Mesenchymal stem cell (in vitro differentiated cells and primary cell): ENCODE results near the gene DZIP1L.

Experiments
- DNase-seq: peaks from one replicate; pipeline ENCODE4 v3.0.0-alpha.2; 2013
- H2AFZ ChIP-seq: one replicate; pipeline ENCODE4 v1.6.1; 2013; ENCODE audit warnings: low read depth, mild to moderate bottlenecking, control low read depth, inconsistent platforms, low read length, moderate library complexity
- H2AK5ac ChIP-seq: 2 replicates; pipeline ENCODE4 v1.6.1; 2013; ENCODE audit warnings: low read length, moderate library complexity, mild to moderate bottlenecking, inconsistent platforms; ENCODE audit not compliant: severe bottlenecking
- H2BK120ac ChIP-seq: one replicate; pipeline ENCODE4 v1.6.1; 2013; ENCODE audit warnings: low read depth, mild to moderate bottlenecking, inconsistent platforms, low read length, moderate library complexity
- H2BK12ac ChIP-seq, 2 experiments: one replicate each; pipeline ENCODE4 v1.6.1; 2013; ENCODE audit warnings: inconsistent platforms in 2 of 2, low read length in 2 of 2, mild to moderate bottlenecking in 2 of 2, moderate library complexity in 2 of 2, control low read depth in 1 of 2
- H2BK15ac ChIP-seq: one replicate; pipeline ENCODE4 v1.6.1; 2013; ENCODE audit warnings: mild to moderate bottlenecking, low read depth, inconsistent platforms; ENCODE audit not compliant: poor library complexity, severe bottlenecking
- H2BK5ac ChIP-seq: 2 replicates; pipeline ENCODE4 v1.6.1; 2013; ENCODE audit warnings: low read depth, mild to moderate bottlenecking, low read length, control low read depth, inconsistent platforms; ENCODE audit not compliant: poor library complexity, severe bottlenecking
- H3K14ac ChIP-seq, 2 experiments: one replicate each; pipeline ENCODE4 v1.6.1; 2013; ENCODE audit warnings: inconsistent platforms in 2 of 2, low read length in 2 of 2, control low read depth in 1 of 2, mild to moderate bottlenecking in 1 of 2, moderate library complexity in 1 of 2
- H3K18ac ChIP-seq, 2 experiments: one replicate each; pipeline ENCODE4 v1.6.1; 2013; ENCODE audit warnings: inconsistent platforms in 2 of 2, low read length in 2 of 2, control low read depth in 1 of 2, low read depth in 1 of 2, mild to moderate bottlenecking in 1 of 2
- H3K23ac ChIP-seq, 2 experiments: one replicate each; pipeline ENCODE4 v1.6.1; 2013; ENCODE audit warnings: inconsistent platforms in 2 of 2, low read length in 2 of 2, mild to moderate bottlenecking in 2 of 2, moderate library complexity in 2 of 2, control low read depth in 1 of 2
- H3K27ac ChIP-seq: 2 replicates; pipeline ENCODE4 v1.5.1; 2013; ENCODE audit warnings: mild to moderate bottlenecking, moderate library complexity, low read length, control low read depth, inconsistent platforms; ENCODE audit not compliant: poor library complexity, severe bottlenecking
- H3K27me3 ChIP-seq, 2 experiments: 2 replicates each; pipeline versions ENCODE4 v1.6.1 to v1.7.0; 2013; ENCODE audit warnings: low read length in 2 of 2, mild to moderate bottlenecking in 2 of 2, moderate library complexity in 2 of 2, control low read depth in 1 of 2, inconsistent platforms in 1 of 2; ENCODE audit not compliant: control insufficient read depth in 1 of 2, insufficient read depth in 1 of 2
- H3K36me3 ChIP-seq, 2 experiments: 2 replicates each; pipeline versions ENCODE4 v1.6.1 to v1.7.0; 2013; ENCODE audit warnings: low read length in 2 of 2, control low read depth in 1 of 2, inconsistent platforms in 1 of 2, low read depth in 1 of 2, mild to moderate bottlenecking in 1 of 2; ENCODE audit not compliant: insufficient read depth in 2 of 2, control insufficient read depth in 1 of 2
- H3K4ac ChIP-seq, 2 experiments: one replicate each; pipeline ENCODE4 v1.6.1; 2013; ENCODE audit warnings: inconsistent platforms in 2 of 2, low read length in 2 of 2, mild to moderate bottlenecking in 2 of 2, moderate library complexity in 2 of 2, control low read depth in 1 of 2, low read depth in 1 of 2
- H3K4me1 ChIP-seq: 2 replicates; pipeline ENCODE4 v1.6.1; 2013; ENCODE audit warnings: low read depth, low read length, control low read depth; ENCODE audit not compliant: control insufficient read depth, insufficient read depth
- H3K4me2 ChIP-seq: 2 replicates; pipeline ENCODE4 v1.6.1; 2013; ENCODE audit warnings: low read length, mild to moderate bottlenecking, inconsistent platforms; ENCODE audit not compliant: poor library complexity, severe bottlenecking
- H3K4me3 ChIP-seq, 2 experiments: 2 replicates each; pipeline versions ENCODE4 v1.5.1 to v1.7.0; 2013; ENCODE audit warnings: low read length in 2 of 2, mild to moderate bottlenecking in 2 of 2, control low read depth in 1 of 2, low read depth in 1 of 2; ENCODE audit not compliant: insufficient read depth in 1 of 2
- H3K79me1 ChIP-seq: replicated peaks from 2 replicates; pipeline ENCODE4 v1.6.1; 2013; ENCODE audit warnings: mild to moderate bottlenecking, control low read depth, low read length, inconsistent platforms; ENCODE audit not compliant: poor library complexity, severe bottlenecking
- H3K9ac ChIP-seq: 2 replicates; pipeline ENCODE4 v1.7.0; 2013; ENCODE audit warnings: mild to moderate bottlenecking, low read length, moderate library complexity
- H3K9me3 ChIP-seq: 2 replicates; pipeline ENCODE4 v1.7.0; 2013; ENCODE audit warnings: mild to moderate bottlenecking, low read length; ENCODE audit not compliant: control insufficient read depth
- H4K8ac ChIP-seq: one replicate; pipeline ENCODE4 v1.6.1; 2013; ENCODE audit warnings: inconsistent platforms, mild to moderate bottlenecking, low read length, moderate library complexity
- H4K91ac ChIP-seq: one replicate; pipeline ENCODE4 v1.6.1; 2013; ENCODE audit warnings: mild to moderate bottlenecking, low read length, inconsistent platforms
- WGBS: methylation state at CpG from one replicate; pipeline ENCODE4 v1.1.7; 2013; ENCODE audit warnings: mixed read lengths; 5-methylcytosine and 5-hydroxymethylcytosine counted together

DZIP1L gene

DNA sequence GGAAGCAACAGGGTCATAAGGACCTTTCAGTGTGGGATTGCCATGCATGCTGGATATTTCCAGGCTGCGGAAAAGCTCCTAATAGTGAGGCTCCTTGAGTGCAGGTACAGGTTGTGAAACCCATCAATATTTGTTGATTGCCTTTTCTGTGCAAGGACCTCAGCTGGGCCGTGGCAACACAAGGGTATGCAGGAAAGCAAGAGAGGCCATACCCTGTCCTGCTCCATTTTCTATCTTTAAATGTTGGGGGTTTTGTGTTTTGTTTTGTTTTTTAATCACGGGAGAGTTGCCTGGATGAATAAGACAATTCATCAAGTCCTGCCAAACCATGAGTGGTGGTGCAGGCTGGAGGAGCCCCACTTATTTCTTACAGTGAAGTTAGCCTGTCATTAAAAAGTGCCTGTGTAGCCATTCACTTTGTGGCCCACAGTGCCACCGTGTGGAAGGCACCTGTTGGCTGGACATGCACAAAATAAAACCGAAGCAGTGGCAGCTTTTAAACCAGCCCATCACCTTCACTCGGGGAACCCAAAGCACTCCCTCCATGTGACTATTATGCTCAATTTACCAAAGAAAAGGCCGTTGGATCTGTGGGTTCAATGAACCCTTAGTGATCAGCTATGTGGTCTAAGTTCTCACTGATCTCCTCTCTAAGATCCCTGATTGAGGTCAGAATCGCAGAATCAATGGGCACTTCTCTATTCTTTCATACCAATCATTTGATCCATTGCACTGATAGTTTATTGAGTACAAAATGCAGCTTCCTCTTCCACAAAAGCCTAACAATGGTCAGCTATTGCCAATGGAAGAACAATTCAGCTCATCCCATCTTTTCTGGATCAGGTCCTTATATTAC, 63.2 kb downstream of the DZIP1L start:
- peaks cover 4% of the 10 kb centered on the region for H3K4me1 ChIP-seq
- H3K4ac ChIP-seq, result no peak overlapping the region
- no peak overlapping the region for H2BK12ac ChIP-seq
- no peak overlapping the region for H2AK5ac ChIP-seq
- DNase-seq, result peak; percentile 49
- H3K27me3 ChIP-seq, result no peaks in the 10 kb centered on the region
- no peak overlapping the region for H3K4me2 ChIP-seq
- no peaks in the 10 kb centered on the region for H3K79me1 ChIP-seq
- H2BK5ac ChIP-seq, result no peak overlapping the region
- no peak overlapping the region for H2BK15ac ChIP-seq
- 70% methylated on average over 8 of the region's 8 CpGs for WGBS
- no peak overlapping the region for H3K27ac ChIP-seq
- H2BK120ac ChIP-seq, result no peak overlapping the region
- no peak overlapping the region for H3K18ac ChIP-seq
- no peak overlapping the region for H4K91ac ChIP-seq
- H3K9me3 ChIP-seq, result no peaks in the 10 kb centered on the region
- peaks cover 9 to 15% of the 10 kb centered on the region in 2 experiments for H3K36me3 ChIP-seq
- H3K9ac ChIP-seq, result no peak overlapping the region
- no peak overlapping the region for H2AFZ ChIP-seq
- H3K14ac ChIP-seq, result no peak overlapping the region
- no peak overlapping the region for H3K4me3 ChIP-seq
- H4K8ac ChIP-seq, result no peak overlapping the region
- no peak overlapping the region for H3K23ac ChIP-seq

DNA sequence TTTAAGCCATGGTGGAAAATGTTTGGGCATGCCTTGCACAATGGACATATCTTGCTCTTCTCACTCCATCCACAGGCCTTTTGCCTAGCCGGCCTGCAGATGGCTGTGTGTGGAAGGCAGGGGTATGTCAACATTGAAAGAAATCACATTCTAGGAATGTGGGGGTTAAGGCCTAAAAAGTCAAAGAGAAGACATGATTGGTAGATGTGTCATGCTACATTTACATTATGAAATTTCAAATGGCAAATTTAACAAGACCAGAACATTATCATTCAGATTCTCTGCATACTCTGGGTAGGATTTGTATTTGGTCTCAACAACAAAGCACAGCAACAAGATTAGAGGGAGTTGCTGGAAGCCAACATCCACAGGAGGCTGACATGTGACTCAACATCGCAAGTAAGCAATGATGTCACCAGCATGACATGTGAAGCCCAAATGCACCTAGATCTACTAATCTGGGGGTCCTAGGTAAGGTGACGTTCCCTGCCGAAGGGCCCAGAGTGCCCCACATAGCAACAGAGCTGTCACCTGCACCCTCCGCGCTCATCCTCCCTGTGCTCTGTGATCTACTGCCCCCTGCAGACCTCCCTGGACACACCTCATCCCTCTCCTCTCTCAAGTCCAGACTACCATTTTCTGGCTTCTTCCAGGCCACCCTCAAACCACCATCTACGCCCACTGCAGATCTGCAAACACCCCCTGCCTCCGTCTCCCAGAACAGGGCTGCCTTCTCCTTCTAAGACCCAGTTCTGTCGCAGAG, 66.1 kb downstream of the DZIP1L start:
- H3K9ac ChIP-seq, result no peak overlapping the region
- no peaks in the 10 kb centered on the region for H3K9me3 ChIP-seq
- H3K4me1 ChIP-seq, result peaks cover 4% of the 10 kb centered on the region
- no peak overlapping the region for H2BK5ac ChIP-seq
- no peak overlapping the region for H3K4ac ChIP-seq
- WGBS, result 91% methylated on average over 9 of the region's 9 CpGs
- no peak overlapping the region for H4K91ac ChIP-seq
- no peak overlapping the region for H3K4me2 ChIP-seq
- H2BK120ac ChIP-seq, result no peak overlapping the region
- peak; percentile 56 for DNase-seq
- no peaks in the 10 kb centered on the region for H3K79me1 ChIP-seq
- no peak overlapping the region for H3K4me3 ChIP-seq
- no peak overlapping the region for H3K27ac ChIP-seq
- H2AK5ac ChIP-seq, result no peak overlapping the region
- no peak overlapping the region for H2BK12ac ChIP-seq
- H3K14ac ChIP-seq, result no peak overlapping the region
- H2BK15ac ChIP-seq, result no peak overlapping the region
- no peaks in the 10 kb centered on the region for H3K27me3 ChIP-seq
- no peak overlapping the region for H4K8ac ChIP-seq
- H3K36me3 ChIP-seq, result peaks cover 10 to 15% of the 10 kb centered on the region in 2 experiments
- H3K18ac ChIP-seq, result no peak overlapping the region
- H2AFZ ChIP-seq, result no peak overlapping the region
- H3K23ac ChIP-seq, result no peak overlapping the region

DNA sequence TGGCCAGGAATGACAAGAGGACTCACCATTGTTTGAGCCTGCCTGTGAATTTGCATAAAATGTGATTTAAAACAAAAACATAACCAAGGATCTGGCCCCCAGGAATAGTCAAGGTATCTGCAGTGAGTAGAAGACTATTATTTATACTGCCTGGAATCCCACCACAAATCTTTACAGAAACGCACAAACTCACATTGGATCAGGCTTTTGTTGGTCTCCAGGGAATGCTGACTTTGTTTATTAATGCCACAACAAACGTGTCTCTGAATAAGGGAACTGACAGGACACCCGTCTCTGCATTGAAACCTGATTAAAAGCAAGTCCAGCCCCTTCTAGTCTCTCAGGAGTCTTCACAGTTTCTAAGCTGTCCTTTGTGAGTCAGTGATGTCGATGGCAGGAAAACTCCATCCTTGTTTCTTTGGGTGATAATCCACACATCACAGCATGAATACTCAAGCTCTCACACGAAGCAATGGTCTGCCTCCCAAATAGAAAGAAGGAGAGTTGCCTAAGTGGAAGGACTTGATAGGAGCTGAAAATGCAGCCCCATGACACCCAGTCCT, 67.7 kb downstream of the DZIP1L start:
- no peak overlapping the region for H3K27ac ChIP-seq
- H4K8ac ChIP-seq, result no peak overlapping the region
- no peaks in the 10 kb centered on the region for H3K9me3 ChIP-seq
- no peaks in the 10 kb centered on the region for H3K79me1 ChIP-seq
- no peak overlapping the region for H3K23ac ChIP-seq
- peaks cover 10 to 15% of the 10 kb centered on the region in 2 experiments for H3K36me3 ChIP-seq
- H3K9ac ChIP-seq, result no peak overlapping the region
- no peak for DNase-seq
- no peak overlapping the region for H2AK5ac ChIP-seq
- H2BK12ac ChIP-seq, result no peak overlapping the region
- 63% methylated on average over 5 of the region's 5 CpGs for WGBS
- H2BK15ac ChIP-seq, result no peak overlapping the region
- H3K4ac ChIP-seq, result no peak overlapping the region
- H2BK120ac ChIP-seq, result no peak overlapping the region
- no peak overlapping the region for H3K4me2 ChIP-seq
- no peak overlapping the region for H2BK5ac ChIP-seq
- H3K14ac ChIP-seq, result no peak overlapping the region
- no peaks in the 10 kb centered on the region for H3K27me3 ChIP-seq
- H3K18ac ChIP-seq, result no peak overlapping the region
- H3K4me3 ChIP-seq, result no peak overlapping the region
- H2AFZ ChIP-seq, result no peak overlapping the region
- peaks cover 4% of the 10 kb centered on the region for H3K4me1 ChIP-seq
- no peak overlapping the region for H4K91ac ChIP-seq

DNA sequence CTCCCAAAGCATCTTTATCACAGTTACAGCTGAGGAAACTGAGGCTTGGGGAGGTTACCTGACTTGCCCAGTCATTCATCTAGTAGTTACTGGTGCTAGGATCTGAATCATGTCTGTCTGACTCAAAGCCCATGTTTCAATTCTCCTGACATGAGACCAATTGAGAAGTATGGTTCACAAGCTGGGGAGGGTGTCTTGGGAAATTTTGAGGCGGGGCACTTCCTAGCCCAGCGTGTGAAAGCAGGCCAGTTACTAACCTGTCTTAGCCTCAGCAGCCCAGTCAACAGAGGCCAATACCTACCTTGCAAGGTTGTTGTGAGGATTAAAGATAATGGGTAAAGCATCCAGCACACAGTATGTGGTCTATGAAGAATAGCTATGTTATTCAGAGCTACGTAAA, 68.5 kb downstream of the DZIP1L start:
- Histone ChIP-seq H3K9ac (no peak overlapping the region), H4K91ac (no peak overlapping the region), H3K14ac (no peak overlapping the region), H2BK15ac (no peak overlapping the region), H3K79me1 (no peaks in the 10 kb centered on the region), H3K18ac (no peak overlapping the region), H3K4me2 (no peak overlapping the region), H3K27ac (no peak overlapping the region), H3K27me3 (no peaks in the 10 kb centered on the region), H4K8ac (no peak overlapping the region), H2BK5ac (no peak overlapping the region), H3K23ac (no peak overlapping the region), H2AK5ac (no peak overlapping the region), H3K9me3 (no peaks in the 10 kb centered on the region), H3K4me1 (peaks cover 4% of the 10 kb centered on the region), H3K36me3 (peaks cover 10 to 15% of the 10 kb centered on the region in 2 experiments), H3K4me3 (no peak overlapping the region), H2AFZ (no peak overlapping the region), H3K4ac (no peak overlapping the region), H2BK12ac (no peak overlapping the region), H2BK120ac (no peak overlapping the region)
- WGBS, result 65% methylated on average over 3 of the region's 3 CpGs
- DNase-seq, result no peak
